GM19468 (cell line): Measurements from ENCODE around the gene CTF1.

Experiments
- ATAC-seq: cut with Tn5 transposase; IDR thresholded peaks from one replicate; pipeline ENCODE4 v1.9.1; 2021; ENCODE audit warnings: mild to moderate bottlenecking, moderate library complexity, moderate number of reproducible peaks; ENCODE audit not compliant: unreplicated experiment; ENCODE audit errors: extremely low read depth

Gene CTF1

DNA sequence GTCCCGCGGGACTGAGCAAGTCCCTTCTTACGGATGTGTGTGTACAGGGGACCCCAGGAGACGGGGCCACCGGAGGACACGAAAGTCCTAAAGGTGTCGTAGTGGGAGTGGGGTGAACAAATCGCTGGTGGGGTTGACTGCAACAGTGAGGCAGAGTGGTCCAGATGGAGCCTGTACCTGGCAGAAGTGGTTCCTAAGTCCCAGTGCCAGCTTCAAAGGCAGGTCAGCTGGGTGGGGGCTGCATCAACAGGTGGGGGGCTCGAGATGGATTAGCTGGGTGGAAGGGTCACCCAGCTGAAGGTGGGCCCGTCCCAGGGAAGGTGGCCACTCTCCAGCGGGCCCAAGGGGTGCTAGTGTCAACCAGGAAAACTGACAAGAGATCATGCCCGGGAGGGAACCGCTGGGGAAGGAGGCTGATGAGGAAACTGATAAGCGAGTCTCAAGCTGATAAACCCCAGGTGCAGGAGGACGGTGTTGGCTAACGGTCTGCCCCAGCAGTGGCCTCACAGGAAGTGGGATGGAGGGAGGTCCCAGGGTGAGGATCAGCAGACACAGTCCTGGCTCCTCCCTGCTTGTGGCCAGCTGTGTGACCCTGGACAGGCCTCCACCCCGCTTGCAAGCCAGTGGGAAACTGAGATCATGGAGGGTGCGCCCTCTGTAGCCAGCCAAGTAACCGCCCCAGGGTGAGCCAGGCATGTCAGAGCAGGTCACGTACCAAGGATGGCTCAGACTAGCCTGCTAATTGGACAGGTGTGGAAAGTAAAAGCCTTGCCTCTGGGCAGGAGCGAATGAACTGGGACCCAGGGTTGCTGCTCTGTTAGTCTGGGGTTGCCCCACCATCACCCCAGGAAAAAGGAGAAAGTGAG lies 53.5 kb downstream of the CTF1 start:
- no peak for ATAC-seq

DNA sequence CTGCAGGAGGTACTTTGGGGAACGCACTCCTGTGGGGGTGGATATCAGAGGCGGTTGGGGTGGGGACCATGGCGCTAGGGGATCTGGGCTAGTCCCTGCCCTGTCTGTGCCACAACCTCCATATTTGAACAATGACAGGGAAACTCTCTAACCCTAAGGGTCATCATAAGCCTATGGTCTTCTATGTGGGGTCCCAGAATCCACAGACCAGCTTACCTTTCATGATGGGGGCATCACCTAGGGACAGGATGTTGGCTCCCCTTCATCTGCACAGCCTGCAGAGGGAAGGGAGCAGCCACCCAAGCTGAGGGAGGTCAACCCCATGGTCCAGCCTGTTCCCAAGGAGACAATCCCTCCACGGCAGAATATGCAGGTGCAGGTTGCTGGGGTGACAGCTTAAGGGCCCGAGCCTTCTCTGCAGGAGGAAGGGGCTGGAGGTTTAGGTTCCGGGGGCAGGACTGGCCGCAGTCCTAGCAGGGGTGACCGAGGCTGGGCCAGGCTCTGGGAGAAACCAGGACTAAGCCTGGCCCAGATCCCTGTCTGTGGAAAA lies 54.2 kb downstream of the CTF1 start:
- ATAC-seq = no peak

DNA sequence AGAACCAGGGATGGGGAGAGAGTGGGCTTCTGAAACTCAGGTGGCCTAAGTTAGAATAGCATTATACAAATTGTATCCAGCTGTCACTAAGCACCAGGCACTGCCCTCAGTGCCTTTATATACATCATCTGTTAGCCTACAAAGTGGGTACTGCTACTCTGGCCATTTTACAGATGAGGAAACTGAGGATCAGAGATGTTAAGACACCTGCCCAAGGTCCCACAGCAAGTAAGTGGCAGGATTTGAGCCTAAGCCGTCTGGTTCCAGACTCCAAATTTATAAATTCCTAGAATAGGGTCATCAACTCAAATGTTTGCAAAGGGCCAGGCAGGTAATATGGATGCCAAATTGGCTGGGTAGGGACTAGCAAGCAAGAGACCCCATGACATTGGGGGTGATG lies 54.8 kb downstream of the CTF1 start:
- ATAC-seq = no peak

DNA sequence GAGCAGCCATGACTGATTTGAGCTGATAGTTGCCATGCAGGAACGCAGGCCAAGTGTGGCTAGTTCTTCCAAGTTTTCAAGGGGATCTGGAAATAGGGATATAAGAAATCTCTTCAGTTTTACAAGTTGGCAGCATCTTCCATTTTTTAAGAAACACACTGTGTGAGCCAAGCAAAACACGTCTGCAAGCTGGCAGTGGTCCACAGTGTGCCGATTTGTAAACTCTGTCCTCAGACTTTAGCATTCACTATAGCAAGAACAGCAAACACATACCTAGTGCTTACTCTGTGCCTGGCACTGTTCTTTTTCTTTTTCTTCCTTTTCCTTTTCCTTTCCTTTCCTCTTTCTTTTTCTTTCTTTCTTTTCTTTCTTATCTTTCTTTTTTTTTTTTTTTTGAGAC lies 55.3 kb downstream of the CTF1 start:
- ATAC-seq = no peak

DNA sequence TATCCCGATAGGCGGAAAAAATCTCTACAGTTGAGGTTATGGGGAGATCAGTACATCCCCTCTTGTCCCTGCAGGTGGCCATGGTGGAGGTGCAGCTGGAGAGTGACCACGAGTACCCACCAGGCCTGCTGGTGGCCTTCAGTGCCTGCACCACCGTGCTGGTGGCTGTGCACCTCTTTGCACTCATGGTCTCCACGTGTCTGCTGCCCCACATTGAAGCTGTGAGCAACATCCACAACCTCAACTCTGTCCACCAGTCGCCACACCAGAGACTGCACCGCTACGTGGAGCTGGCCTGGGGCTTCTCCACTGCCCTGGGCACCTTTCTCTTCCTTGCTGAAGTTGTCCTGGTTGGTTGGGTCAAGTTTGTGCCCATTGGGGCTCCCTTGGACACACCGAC lies 56.7 kb downstream of the CTF1 start:
- no peak for ATAC-seq
